HG03442 (cell line): ENCODE data around the gene PGLYRP4.

Experiments
- ATAC-seq: cut with Tn5 transposase; IDR thresholded peaks from one replicate; pipeline ENCODE4 v1.9.1; 2021; ENCODE audit warnings: mild to moderate bottlenecking, moderate library complexity; ENCODE audit not compliant: unreplicated experiment

The PGLYRP4 gene

DNA sequence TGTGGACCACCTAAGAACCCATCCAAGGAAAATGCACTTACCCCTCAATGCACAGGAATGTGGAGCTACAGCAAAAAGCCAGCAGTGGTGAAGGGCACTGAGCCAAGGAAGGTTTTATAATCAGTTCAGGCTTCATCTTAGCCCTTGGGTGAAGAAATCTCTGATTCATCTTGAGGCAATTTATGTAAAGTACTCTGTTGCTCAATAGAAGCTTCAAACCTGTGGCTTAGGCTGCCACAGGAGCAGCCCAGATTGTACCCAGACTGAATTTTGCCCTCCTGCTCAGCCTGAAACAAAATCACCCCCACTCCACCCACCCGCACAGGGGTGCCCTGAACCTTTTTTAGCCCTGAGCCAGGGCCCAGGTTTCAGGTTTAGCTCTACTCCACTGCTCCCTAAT, 26.9 kb upstream of the PGLYRP4 start, which contains the start of gene S100A12:
TSS of gene S100A12 (minus strand) at position 111 of the 400 bp plus-strand sequence. CDS start 1,029 bp downstream, outside the sequence.
- ATAC-seq: no peak

DNA sequence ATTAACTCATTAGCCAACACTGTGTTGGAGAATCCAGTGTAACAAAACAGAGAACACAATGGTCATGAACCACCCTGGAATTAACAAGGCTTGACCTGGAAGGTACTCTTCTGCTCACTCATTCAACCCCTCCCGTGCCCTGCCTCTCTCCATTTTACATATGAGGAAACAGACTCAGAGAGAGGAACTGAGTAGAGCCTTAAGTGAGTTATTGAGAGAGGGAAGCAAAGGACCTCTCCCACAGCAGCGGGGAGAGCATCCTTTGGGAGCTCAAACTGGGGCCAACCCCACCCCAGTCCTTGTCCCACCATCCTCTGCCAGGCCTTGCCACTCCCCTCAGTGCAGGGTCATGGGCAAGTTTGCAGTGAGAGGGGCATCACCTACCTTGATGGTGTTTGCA, 25.4 kb upstream of the PGLYRP4 start:
- ATAC-seq: no peak

DNA sequence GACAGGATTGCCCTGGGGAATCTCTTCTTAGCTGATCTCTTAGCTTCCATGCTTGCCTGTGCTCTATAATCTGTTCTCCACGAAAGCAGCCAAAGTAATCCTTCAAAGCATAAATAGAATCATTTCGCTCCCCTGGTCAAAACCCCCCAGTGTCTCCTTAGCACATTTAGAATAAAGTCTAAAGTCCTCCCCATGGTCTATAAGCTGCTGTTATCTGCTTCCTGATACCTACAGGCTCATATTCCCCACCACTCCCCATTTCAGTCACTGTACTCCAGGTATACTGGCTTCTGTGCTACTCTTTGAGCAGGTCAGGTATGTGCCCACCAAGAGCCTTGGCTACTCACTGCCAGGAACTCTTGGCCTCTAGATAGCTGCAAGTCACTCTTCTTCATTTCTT, 23.9 kb upstream of the PGLYRP4 start:
- ATAC-seq: no peak

DNA sequence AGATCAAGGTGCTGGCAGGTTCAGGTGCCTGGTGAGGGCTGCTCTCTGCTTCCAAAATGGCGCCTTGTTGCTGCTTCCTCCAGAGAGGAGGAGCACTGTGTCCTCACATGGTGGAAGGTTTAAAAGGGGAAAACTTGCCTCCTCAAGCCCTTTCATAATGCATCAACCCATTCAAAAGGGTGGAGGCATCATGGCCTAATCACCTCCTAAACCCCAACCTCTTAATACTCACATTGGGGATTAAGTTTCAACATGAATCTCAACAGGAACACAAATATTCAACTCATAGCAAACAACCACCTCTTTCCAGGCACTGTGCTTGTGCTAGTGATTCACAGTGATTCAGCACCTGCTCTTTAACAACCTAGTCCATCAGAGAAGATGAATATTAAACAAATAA, 22.6 kb upstream of the PGLYRP4 start:
- no peak for ATAC-seq

DNA sequence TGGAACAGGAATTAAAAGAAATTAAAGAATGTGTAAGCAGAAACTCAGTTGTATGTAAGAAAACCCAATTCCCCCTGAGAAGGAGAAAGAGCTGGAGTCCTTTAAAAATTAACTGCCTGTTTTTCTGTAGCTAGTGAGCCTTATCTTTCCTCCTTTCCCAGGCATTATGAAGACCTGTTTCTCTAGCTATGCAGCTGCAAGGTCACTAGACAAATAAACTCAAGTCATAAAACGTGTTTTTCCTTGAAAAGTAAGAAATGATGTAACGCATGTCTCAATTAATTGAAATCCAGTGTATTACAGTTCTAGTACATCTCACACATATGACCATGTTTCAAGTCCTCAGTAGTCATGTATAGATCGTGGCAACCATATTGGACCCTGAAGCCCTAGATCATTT, 21.5 kb upstream of the PGLYRP4 start:
- no peak for ATAC-seq

DNA sequence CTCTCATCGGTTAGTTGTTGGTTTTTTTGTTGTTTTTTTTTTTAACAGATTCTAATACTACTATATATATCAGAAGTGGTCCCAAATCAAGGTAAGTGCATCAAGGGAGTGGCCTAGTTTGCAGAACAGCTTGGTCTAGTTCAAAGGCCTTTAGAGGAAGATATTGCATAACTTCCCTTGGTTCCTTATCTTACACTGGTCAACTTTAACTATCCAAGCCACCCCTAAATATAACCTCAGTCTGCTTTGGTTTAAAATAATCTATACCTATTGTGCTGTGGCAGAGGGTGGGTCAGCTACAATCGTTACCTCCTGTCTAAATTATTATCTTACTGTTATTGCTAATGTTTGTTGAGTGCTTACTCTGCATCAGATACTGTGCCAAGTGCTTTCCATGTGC, 19.9 kb upstream of the PGLYRP4 start:
- ATAC-seq: no peak

DNA sequence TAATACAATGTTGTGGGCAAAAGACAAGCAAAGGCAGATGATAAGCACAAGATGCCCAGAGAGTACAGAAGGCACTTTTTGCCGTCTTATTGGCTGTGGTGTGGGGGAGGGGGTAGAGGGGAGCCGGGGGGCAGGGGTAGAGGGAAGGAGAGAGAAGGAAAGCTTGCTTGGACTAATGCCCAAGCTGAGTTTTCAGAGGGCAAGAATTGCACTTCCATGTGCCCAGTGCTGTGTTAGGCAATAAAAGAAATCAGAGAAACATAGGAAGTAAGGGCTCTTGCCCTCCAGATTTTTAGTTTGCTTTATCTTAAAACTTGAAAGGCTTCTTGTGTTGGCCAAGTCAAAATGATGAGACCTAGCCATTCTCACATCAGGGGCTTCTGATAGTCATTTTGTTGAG, 18.4 kb upstream of the PGLYRP4 start:
- ATAC-seq: no peak

DNA sequence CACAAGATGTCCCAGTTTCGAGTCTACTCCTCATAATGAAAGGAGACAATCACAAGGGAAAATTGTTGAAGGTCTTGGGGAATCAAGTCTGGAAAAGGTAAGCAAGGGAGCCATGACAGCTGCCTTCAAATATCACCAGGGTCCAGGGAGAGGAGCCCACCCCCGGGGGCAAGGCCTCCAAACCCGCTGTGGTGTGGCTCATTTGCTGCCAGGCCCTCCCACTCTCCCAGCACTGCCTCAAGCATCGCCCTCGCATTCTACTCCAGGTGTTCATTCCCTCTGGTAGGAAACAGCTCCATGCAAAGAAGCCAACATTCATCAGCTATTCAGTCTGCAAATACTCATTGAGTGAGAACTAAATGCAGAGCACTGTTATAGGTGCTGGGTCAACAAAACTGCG, 17.6 kb upstream of the PGLYRP4 start:
- no peak for ATAC-seq

DNA sequence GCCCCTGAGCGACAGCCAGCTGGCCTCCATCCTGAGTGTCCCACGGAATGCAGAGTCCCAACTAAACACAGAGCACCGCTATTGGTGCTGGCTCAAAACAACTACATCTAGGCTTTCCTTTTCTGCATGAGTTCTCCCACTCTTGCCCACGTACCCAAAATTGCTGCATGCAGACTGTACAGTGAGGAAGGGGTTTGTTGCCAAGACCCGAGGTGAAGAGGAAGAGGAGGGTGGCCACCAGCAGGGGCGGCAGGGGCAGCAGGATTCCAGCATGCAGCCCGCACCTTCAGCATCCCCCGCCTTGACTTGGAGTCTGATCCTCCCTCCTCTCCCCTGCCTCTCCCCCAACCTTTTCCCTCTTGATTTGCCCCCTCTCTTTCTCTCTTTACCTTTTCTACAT, 17.1 kb upstream of the PGLYRP4 start:
- no peak for ATAC-seq

DNA sequence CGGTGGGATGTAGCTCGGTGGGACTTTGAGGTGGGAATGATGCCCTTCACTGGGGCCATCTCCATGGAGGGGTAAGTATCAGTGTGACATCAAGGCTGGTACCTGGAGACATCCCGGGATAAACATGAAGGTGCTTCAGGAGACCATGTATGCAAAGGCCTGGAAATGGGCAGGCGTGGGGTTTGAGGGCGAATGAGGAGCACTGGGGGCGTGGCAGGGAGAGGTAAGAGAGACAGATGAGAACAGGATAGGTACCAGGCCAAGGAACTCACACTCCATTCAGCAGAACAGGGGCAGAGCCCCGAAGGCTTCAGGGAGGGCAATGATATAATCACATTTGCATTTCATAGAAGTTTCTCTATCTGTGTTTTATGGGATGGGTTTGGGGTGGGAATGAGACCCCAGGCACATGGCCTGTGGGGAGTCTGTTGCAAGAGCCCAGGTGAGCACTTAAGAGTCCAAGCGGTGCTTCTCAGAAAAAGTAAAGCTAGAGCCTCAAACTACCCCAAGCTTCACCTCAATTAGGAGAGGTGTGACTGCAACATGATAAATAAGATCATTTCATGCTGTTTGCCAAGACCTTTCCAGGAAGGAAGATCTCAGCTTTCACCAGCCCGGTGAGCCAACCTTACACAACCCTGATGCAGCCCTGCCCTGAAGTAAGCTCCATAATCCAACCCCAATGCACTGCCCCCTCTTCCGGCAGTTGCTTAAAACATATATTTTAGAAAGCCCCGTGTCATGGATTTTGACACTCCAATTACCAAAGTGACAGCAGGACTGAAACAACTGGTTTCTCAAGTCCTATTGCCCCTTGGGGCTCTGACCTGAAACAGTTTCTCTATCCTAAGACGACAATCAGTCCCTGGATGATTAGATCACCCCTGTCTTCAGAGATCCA, 16.4 kb upstream of the PGLYRP4 start:
- ATAC-seq: no peak

DNA sequence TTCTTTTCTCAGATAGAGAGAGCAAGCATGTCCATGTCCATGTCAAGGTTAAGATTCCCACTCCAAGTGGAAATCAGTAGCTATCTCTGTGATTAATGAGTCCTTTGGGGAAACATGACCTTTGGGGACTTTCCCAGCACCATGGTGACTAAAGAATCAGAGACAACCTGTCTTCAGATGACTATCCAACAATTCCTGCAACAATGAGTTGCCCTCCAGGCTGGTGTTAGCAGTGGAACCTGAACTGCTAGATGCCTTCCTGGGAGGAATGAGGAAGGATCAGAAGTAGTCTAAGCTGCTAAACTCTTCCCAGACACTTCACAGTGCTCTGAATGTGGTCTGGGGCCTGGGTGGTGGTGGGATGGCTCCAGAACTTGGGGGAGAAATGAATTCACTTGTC, 15.5 kb upstream of the PGLYRP4 start:
- no peak for ATAC-seq

DNA sequence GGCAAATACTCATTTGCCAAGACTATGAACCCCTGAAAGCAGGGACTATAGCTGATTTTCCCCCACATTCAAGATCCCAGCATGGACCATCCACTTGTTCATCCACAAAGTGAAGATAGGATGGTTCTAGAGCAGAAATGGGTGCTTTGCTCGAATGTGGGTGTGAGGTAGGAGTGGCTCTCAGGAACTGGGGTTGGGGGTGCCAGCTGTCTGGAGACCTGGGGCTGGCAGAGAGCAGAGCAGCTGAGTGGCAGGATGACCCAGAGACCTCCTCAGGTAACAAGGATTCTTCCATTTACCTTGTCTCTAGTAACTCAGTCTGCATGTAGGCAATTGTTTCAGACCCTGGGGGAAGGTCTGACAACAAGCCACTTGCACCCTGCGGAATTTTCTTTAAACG, 15.0 kb upstream of the PGLYRP4 start:
- no peak for ATAC-seq

DNA sequence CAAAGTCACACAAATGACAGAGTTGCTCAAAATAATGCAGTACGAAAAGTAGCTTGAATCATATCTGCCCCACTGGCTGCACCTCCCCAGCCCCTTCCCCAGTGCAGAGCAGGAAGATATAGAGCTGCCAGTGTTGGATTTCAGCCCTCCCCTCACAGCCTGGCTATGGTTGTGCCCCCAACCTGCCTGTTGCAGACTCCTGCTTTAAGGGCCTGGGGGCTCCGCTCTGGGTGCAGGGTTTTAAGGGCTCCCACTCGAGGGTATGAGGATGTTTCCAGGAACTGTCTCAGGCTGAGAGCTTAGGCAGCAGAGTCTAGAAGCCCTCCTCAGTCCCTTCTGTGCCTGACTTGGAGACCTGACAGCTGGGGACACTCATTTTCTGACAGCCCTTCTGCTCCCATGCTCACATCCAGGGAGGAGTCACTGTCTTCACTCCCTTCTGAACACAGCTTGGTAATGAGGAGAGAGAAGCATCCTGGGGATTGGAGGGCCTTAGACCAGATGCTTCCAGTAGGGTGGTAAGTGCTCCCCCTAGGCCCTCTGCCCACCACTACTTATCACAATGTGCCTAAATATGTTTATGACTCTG, 13.6 kb upstream of the PGLYRP4 start:
- no peak for ATAC-seq

DNA sequence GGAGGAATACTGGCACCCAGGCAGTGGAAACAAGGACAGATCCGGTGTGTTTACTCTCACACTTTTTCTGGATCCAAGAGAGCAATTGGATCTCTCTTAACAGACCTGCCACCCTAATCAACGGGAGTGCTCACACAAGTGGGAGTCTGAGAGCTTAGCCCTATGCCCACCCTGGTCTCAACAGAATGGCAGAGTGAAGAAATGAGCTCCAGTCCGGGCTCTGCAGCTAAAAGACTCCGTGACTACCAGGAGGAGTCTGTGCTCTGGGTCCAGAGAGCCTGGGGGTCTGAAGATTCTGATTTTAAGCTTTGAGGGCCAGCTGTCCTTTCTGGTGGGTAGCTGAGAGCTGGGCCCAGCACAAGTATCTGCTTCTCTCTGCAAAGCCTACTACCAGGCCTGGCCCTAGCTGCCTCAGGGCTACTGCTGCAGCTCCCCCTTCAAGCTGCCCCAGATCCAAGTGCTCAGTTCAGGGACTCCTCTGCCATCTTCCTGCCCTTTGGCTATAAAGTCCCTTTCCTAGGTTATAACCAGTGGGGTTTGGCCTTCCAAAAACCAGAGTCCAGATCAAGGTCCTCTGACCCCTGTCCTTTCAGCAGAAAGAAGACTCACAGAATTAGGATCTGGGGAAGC, 13.0 kb upstream of the PGLYRP4 start:
- ATAC-seq: no peak

DNA sequence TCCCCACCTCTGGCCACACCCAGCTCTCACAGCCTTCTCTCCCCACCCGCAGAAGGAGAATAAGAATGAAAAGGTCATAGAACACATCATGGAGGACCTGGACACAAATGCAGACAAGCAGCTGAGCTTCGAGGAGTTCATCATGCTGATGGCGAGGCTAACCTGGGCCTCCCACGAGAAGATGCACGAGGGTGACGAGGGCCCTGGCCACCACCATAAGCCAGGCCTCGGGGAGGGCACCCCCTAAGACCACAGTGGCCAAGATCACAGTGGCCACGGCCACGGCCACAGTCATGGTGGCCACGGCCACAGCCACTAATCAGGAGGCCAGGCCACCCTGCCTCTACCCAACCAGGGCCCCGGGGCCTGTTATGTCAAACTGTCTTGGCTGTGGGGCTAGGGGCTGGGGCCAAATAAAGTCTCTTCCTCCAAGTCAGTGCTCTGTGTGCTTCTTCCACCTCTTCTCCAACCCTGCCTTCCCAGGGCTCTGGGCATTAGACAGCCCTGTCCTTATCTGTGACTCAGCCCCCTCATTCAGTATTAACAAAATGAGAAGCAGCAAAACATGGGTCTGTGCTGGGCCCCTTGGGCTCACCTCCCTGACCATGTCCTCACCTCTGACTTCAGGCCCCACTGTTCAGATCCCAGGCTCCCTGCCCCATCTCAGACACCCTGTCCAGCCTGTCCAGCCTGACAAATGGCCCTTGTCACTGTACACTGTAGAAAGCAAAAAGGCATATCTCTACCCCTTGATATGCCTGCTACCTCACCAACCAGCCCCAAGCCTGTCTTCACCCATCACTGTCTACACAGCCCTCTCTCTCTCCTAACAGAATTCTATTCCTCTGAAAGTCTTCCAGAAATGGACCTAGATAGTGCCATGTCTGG, 12.2 kb upstream of the PGLYRP4 start:
- no peak for ATAC-seq

DNA sequence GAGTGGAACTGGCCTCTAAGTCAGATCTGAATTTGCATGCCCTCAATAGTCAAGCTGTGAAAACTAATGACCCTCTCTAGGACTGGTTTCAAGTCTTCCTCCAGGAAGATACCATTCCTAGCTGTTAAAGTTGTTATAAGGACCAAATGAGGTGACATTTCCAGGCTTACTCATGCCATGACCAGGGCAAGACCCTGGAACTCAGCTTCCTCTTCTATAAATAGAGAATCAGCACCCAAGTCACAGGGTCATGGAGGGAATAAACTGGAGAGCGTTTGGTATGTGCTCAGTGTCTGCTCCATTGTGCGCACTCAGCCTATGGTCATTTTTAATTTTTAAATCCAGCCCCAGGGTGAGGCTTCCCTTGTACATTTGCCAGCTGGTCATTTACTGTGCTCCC, 11.5 kb upstream of the PGLYRP4 start:
- no peak for ATAC-seq

DNA sequence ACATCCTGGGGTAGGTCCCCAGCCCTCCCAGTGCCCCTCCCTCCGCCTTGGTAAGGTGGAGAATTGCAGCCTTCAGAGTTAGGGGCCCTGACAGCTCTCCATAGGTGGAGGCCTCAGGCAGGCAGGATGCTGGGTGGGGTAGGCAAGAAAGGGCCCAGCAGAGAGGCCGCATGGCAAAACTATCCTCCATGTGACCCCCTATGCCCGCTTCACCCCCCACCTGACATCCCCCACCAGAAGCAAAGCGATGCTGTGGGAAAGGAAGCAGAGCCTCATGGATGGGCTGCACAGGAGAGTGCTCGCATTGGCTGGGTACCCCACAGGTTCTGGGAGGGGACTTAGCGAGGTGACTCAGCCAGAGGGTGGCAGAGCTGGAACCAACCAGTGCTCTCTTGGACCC, 10.6 kb upstream of the PGLYRP4 start:
- no peak for ATAC-seq

DNA sequence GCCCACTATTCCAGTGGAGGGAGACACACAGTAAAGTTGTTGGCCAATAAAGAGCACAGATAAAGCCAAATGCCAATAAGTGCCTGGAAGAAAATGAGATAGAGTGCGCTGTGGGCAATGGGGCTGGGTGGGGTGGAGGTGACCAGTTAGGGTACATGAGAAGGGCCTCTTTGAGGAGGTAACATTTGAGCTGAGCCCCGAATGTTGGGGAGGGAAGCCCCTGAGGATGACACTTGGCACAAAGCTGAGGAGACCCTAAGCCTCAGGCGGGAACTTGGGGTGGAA, 10.0 kb upstream of the PGLYRP4 start:
- ATAC-seq: no peak

DNA sequence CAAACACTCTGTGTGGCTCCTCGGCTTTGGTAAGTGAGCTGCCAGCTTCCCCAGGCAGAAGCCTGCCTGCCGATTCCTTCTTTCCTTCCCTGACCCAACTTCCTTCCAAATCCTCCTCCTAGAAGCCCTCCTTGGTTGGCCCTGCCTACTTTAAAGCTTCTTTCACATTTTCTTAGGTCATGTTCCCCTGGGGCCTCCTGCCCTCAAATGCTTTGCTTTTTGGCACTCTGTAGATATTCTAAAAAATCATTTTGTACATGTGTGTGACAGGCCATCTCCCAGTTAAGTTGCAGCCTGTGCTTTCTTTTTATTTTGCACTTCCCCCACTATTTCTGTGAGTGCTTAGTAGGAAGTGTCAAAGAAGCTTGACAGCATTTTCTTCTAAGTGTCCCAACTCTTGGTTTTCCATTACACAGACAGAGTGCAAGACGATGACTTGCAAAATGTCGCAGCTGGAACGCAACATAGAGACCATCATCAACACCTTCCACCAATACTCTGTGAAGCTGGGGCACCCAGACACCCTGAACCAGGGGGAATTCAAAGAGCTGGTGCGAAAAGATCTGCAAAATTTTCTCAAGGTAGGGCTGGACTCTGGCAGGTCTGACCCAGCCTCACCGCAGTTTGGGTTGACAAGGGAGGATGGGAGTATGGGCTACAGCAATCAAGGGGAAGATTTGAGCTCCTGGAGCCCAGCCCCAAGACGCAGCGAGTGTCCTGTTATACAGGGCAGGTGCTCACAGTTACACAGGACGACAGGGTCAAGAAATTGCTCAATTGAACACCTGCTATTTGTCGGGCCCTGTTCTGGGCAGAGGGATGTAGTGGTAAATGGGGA, 9.4 kb upstream of the PGLYRP4 start, which contains the start of gene S100A9:
TSS of gene S100A9 (plus strand) at position 2 of the 838 bp plus-strand sequence. CDS start at position 432, 430 bp downstream.
- no peak for ATAC-seq
